ENCODE results near the gene TGIF1.

GRCh38 chr18:3466045-3466444 lies 16.1 kb downstream of the TGIF1 start:
- TF ChIP-seq CTCF (IDR thresholded peaks at IDR 0.05; ENCODE audit: low read depth, low read length, poor library complexity, severe bottlenecking) (no peak), EZH2phosphoT487 (IDR thresholded peaks at IDR 0.05; ENCODE audit: borderline replicate concordance, low read length) (no peak)
